SKM-1 (cell line): Measurements from ENCODE around the gene PSMB3.
A peak's percentile ranks its signal among the peaks of the same experiment; 100 is the strongest.

Experiments
- DNase-seq: peaks from one replicate; lab custom pipeline; 2025; ENCODE audit not compliant: unreplicated experiment; lab: John Stamatoyannopoulos, UW

PSMB3 gene

GRCh38 chr17:38752308-38753070 lies at the start of gene PSMB3:
PSMB3 (plus strand) TSS chr17:38752741; CDS start chr17:38752827, 86 bp downstream.
- peak; percentile 100 for DNase-seq

DNA sequence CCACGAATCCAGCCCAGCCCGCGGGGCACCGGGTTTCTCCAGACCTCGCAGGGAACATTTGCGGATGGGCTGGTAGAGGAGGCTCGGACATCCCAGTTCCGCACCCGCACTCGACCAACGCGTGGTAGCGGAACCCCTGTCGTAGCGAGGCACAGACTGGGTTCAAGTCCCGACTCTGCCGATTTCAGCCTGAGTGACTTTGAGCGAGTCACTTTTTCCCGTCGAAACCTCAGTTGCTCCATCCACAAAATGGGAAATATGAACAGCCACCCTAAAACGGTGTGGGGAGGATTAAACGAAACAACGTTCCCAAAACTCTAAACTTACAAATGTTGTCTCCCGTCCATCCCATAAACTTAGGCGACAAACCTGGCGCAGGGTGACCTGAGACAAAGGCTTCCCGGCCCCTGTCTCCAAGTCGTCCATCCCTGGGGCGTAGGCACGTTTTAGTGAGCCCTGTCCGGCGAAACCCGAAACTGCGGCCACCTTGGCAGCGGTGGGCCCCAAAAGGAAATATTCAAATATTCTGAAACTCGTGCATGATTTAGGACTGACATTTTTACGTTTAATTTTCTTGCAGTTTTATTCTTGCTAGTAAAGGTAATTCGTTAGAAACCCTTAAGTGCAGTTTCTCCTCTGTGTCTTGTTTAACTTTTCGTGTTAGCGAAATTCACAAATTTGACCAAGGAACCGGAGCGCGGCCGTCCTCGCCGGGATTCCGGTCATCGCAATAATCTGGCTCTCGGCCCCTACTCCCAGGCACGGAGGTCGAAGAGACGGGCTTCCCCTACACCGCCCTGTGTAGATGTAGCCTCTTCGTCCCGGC lies 49.4 kb upstream of the PSMB3 start:
- DNase-seq, result no peak

DNA sequence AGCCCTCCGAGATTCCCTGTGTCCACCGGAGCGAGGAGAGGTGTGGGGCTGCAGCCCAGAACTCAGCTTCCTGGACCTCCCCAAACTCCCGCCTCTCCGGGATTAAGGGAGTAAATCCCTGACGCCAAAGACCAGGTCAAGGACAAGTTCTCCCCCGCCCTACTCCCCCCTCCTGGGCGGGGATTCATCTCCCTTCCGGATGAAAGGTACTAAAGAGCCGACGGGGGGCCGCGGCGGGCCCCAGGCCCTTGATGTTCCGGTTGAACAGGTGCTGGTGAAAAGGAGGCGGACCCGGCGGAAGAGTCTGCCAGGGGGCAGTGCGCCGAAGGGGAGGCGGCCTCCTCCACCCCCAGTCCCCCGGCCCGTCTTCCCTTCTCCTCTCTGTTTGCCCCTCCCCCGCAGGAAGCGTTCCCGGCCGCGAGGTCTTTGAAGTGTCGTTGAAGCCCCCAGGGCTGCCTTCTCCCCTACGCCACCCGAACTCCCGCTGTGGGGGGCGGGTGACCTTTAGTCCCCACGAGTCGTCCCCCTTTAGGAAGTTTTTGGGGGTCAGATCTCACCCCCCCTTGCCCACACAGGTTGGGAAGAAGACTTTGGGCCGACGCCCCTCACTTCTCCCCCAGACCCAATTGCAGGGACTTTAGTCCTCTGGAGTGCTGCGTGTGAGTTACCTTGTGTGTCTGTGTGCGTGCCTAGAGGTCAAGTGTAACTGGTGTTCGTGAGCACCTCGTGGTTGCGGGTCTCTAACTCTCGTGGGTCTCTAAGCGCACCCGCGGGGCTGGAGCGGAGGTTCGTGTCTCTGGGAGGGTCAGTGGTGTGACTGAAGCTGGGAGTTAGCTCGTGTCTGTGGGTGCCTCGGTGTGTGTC lies 48.6 kb upstream of the PSMB3 start:
- DNase-seq, result peak; percentile 65

DNA sequence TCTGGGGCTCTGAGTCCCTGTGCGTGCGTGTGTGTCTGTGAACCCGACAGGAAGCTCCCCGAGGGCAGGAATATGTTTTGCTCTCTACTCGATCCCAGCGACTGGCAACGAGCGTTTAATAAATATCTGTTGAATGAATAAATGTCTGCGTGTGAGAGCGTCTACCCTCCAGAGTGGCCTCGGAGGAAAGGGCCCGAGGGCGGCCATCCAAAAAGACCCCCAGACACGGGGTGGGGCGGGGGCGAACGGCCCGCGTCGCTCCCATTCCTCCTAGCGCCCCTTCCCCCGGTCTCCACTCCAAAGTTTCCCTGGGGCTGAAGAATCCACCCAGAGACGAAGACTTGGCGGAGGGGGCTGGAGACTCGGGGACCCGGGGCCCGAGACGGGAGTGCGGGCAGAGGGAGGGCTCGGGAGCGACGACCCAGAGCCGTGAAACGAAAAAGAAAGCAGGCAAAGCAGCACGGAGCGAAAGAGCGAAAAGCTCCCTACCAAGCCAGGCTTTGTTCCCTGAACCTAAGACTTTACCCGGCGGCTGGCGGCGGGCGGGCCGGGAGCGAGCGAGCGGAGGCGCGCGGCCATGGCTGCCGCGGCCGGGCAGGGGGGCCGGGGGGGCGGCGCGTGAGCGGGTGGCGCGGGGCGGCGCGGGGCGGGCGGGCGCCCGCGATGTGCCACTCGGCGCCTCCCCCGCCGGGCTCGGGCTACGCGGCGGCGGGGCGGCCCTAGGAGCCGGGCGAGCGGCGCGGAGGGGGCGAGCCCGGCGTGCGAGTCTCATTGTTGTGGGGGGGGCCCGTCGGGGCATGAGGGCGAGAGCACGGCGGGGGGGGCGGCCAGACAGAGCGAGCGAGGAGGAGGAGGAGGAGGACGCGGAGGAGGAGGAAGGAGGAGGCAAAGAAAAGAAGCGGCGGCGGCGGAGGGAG lies 47.7 kb upstream of the PSMB3 start, which contains the start of gene MLLT6:
Gene MLLT6, plus strand, starts transcription at position 668 of the 917 bp plus-strand sequence. CDS start 360 bp downstream, outside the sequence.
- peak; percentile 55 for DNase-seq

DNA sequence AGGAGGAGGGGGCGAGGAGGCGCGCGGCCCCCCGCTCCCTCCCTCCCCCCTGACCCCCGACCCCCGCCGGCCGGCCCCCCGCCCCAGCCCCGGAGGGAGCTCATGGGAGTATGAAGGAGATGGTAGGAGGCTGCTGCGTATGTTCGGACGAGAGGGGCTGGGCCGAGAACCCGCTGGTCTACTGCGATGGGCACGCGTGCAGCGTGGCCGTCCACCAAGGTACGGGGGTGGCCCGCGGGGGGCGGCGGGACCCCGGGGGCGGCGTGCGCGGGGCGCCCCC lies 47.1 kb upstream of the PSMB3 start:
- DNase-seq, result no peak

- DNase-seq, result no peak
Observed at GRCh38 chr17:38705803-38706504, 46.6 kb upstream of the PSMB3 start.

DNA sequence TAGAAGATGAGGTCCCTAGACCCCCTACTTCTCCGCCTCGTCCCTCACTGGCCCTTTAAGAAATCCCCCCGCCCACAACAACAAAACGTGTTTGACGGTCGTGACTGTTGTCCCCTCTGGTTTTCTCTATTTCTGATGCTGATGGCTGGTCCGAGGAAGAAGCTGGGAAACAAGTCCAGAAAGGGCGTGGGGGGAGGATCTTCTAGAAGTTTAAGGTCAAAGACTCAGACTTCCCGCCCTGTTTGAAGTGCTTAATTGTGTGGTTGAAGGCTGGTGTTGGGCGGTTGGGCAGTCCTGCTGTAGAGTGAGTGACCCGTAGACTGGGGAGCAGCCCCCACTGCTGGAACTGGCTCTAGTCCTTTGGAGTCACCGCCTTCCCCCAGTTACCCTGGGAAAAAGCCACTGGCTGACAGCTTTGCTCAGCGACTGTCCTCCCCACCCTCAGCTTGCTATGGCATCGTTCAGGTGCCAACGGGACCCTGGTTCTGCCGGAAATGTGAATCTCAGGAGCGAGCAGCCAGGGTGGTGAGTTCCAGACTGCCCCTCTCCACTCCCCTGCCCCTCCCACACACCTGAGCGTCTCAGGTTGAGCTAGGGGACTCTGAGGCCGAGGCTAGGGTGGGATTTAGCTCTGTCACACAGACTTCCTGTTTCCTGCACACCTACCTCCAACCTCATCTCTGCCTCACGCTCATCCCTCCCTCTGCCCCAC lies 45.9 kb upstream of the PSMB3 start:
- no peak for DNase-seq

GRCh38 chr17:38707678-38708351 lies 44.7 kb upstream of the PSMB3 start:
- DNase-seq, result no peak

GRCh38 chr17:38709104-38709820 lies 43.3 kb upstream of the PSMB3 start:
- DNase-seq, result no peak

GRCh38 chr17:38709864-38710603 lies 42.5 kb upstream of the PSMB3 start:
- DNase-seq, result no peak

GRCh38 chr17:38710604-38710962 lies 42.0 kb upstream of the PSMB3 start:
- no peak for DNase-seq

GRCh38 chr17:38710985-38711384 lies 41.6 kb upstream of the PSMB3 start:
- DNase-seq, result no peak

- DNase-seq, result no peak
Observed at GRCh38 chr17:38711792-38712571, 40.6 kb upstream of the PSMB3 start.

GRCh38 chr17:38712593-38712992 lies 39.9 kb upstream of the PSMB3 start:
- DNase-seq, result no peak

DNA sequence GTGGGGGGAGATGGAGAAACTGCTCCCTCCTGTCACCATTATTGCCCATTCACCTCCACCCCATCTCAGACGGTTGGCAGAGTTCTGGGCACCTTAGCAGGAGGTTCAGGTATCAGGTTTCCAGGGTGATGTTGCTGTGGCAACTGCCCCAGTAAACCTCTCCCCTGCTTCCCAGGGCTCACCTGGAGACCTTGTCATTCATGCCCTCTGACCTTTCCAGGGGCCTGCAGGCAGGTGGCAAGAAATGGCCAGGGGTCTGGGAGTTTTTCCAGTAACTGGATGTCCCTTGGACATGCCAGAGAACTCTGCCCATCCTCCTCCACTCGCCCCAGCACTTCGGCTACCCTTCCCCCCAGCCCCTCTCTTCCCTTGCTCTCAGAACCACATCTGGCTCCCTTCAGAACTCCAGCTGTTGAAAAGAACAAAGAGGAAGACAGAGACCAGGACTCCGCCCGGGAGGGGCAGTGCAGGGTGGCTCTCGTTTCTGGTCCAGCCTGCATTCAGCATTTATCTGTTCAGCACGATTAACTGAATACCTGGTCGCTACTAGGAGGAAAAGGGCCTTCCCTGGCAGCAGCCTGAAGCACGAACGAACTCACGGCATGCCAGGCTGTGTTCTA lies 39.0 kb upstream of the PSMB3 start:
- DNase-seq, result no peak
